GM12864 (cell line): ENCODE measurements around the gene INHBC.

Source experiments
- DNase-seq: peaks from one replicate; pipeline ENCODE4 v3.0.0-alpha.2; 2011; ENCODE audit warnings: low read depth
- H3K4me3 ChIP-seq: 2 replicates; pipeline ENCODE4 v1.5.1; 2011; ENCODE audit warnings: mild to moderate bottlenecking, low read depth, low read length, control low read depth
- TF ChIP-seq, protein P1 (sequence below): IDR thresholded peaks from 2 replicates; pipeline ENCODE4 v1.5.1; 2011; ENCODE audit warnings: low read depth, mild to moderate bottlenecking, moderate library complexity, low read length, control low read depth, inconsistent platforms; ENCODE audit errors: missing control alignments

Gene INHBC

DNA sequence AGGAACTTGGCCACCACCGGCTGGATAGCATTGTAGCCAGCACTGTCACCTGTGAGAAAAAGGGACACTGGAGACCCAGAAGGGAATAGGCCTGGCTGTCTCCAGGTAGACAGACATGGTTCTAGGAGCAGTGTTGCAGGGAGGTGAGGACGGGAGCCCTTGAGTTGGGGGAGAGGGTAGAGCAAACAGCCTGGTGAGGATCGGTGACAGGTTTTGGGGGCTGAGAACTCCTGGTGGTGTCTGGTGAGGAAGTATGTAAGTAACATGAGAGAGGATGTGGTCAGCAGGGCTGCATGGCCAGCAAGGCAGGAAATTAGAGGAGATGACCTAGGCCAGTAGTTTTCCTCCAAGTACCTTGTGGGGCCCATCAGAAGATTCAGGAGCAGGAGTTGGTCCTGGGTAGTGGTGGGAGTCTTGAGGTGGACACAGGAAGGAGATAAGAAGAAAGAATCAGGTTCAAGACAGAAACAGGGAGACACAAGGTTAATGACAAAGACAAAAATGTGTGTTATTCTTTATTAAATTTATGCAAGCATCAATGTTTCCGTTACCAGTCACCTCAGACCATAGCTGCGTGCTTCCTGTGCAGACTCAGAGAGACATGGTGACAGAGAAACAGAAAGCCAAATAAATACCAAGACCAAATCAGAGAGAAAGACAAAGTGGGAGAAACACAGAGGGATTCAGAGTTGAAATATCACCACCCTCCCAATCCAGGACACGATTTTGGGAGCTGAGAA lies 45.0 kb downstream of the INHBC start, which contains the start of gene ARHGAP9:
TSS of gene ARHGAP9 (minus strand) at position 491 of the 740 bp plus-strand sequence. CDS start at position 31, 460 bp downstream.
- H3K4me3 ChIP-seq, result peak within 1 kb of the TSS; percentile 72
- DNase-seq, result no peak
- TF ChIP-seq, protein P1, sequence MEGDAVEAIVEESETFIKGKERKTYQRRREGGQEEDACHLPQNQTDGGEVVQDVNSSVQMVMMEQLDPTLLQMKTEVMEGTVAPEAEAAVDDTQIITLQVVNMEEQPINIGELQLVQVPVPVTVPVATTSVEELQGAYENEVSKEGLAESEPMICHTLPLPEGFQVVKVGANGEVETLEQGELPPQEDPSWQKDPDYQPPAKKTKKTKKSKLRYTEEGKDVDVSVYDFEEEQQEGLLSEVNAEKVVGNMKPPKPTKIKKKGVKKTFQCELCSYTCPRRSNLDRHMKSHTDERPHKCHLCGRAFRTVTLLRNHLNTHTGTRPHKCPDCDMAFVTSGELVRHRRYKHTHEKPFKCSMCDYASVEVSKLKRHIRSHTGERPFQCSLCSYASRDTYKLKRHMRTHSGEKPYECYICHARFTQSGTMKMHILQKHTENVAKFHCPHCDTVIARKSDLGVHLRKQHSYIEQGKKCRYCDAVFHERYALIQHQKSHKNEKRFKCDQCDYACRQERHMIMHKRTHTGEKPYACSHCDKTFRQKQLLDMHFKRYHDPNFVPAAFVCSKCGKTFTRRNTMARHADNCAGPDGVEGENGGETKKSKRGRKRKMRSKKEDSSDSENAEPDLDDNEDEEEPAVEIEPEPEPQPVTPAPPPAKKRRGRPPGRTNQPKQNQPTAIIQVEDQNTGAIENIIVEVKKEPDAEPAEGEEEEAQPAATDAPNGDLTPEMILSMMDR, result no peak

DNA sequence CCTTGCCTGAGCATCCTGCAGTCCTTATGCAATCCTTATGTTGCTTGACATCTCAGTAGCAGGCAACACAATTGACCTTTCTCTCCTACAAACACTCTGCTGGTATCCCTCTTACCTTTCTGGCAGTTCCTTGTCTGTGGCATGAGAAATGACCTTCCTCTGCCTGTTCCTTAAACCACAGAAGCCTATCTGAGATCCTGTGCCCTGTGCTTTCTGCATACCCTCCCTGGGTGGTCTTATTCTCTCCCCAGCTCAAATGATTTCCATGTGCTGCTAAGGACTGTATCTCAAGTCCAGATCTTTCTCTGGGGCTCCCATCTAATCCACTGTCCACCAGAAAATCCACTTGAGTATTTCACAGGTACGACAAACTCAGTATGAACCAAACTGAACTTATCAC lies 47.1 kb downstream of the INHBC start:
- H3K4me3 ChIP-seq, result no peak overlapping the region
- TF ChIP-seq, protein P1, result no peak
- DNase-seq, result no peak

DNA sequence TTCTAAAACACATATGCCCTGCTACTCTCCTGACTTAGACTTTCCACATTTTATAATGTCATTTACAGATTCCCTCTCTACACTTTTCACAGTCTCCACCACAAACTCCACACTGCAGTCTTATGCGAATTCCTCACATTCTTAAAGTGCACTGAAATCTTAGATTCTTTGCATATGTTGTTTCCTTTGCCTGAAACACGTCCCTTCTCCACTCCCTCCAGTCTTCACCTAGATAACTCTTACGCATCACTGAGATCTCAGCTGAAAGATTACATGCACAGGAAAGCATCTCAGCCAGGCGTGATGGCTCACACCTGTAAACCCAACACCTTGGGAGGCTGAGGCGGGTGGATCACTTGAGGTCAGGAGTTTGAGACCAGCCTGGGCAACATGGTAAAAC lies 48.9 kb downstream of the INHBC start:
- no peak overlapping the region for H3K4me3 ChIP-seq
- TF ChIP-seq, protein P1, result no peak
- no peak for DNase-seq

DNA sequence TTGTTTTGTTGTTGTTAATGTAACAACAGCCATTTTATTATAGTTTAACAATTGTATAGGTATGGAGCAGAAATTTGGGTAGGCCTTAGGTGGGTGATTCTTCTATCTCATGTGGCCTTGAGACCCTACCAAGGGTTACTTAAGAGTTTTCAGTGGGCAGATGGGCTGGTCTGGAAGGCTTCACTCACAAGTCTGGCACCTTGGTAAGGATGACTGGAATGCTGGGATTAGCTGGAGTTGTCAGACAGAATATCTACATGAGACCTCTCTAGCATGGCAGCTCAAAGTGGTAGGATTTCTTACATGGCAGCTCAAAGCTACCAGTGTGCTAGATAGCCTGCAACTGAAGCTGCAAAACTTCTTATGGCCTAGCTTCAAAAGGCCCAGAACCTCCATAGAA lies 51.1 kb downstream of the INHBC start:
- no peak overlapping the region for H3K4me3 ChIP-seq
- no peak for DNase-seq
- TF ChIP-seq, protein P1, result no peak

DNA sequence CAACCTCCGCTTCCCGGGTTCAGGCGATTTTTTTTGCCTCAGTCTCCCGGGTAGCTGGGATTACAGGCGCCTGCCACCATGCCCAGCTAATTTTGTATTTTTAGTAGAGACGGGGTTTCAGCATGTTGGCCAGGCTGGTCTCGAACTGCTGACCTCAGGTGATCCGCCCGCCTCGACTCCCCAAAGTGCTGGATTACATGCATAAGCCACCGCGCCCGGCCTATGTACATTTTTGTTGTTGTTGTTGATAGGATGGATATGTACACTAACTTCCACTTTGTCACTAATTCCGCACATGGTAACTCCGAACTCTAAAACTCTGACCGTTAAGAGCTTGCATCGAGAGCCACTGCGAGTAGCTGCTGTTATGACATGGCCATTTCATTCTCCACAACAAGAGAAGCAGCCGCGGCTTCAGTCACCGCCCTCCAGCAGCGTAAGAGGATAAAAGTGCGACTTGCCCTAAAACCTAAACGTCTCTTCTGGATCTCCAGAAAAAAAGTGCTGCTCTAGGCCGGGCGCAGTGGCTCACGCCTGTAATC lies 52.5 kb downstream of the INHBC start:
- TF ChIP-seq, protein P1, result no peak
- 0 out of 2 replicates have a peak overlapping the region, but pooled peaks have one; percentile 15 for H3K4me3 ChIP-seq
- DNase-seq, result no peak

DNA sequence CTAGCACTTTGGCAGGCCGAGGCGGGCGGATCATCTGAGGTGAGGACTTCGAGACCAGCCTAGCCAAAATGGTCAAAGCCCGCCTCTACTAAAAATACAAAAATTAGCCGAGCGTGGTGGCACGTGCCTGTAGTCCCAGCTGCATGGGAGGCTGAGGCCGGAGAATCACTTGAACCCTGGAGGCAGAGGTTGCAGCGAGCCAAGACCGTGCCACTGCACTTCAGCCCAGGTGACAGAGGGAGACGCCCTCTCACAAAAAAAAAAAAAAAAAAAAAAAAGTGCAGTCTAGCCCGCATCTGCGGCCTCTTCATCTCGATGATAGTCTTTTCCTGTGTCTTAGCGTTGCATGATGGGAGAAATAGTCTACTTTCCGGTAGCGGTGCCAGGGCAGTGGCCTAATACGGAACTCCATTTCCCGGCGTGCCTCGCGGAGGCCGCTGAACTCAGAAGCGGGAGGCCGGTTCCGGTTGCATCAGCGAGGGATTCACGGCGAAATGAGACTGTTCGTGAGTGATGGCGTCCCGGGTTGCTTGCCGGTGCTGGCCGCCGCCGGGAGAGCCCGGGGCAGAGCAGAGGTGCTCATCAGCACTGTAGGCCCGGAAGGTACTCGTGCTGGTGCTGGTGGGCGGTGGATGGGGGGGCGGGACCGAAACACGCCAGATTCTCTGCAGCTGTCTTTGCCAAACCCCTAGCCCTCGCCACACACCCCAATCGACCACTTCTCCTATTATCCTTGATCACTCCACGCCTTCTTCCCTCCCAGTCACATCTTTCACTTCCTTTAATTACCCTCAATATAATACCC lies 53.2 kb downstream of the INHBC start, which contains the start of gene MARS1:
TSS of gene MARS1 (plus strand) at position 472 of the 805 bp plus-strand sequence. CDS start at position 495, 23 bp downstream.
- TF ChIP-seq, protein P1, result peak; percentile 34
- DNase-seq, result peak; percentile 94

More for the DNA sequence above, 53.2 kb downstream of the INHBC start, which contains the start of gene MARS1:
- H3K4me3 ChIP-seq, result peak within 1 kb of the TSS; percentile 97
